ENCODE results near the gene JPH4.
"Not testable (repeated sequence)": the region's sequence is repeated elsewhere in the genome, so short reads cannot be mapped to it uniquely, and the experiment has no call there.

JPH4 gene

DNA sequence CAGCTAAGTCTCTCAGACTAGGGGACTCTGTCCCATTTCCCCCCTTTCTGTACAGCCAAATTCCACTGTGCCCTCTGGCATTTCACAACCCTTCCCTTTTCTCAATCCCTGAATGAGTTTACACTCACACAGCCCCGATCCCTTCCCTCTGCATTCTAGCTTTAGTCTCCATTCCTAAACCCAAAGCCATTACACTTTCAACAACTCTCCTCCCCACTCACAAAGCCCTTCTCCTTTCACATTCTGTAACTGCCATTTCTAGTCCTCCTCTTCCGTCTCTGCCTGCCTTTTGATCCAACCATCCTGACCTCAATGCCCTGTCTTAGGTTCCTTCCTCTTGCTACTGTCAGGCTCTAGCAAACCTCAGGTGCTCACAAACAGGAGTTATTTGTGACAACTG is 30.7 kb downstream of the JPH4 start:
- DNase-seq (ENCODE audit: low read depth in 2 of 2): no peak

GRCh38 chr14:23546450-23547035 is 32.0 kb downstream of the JPH4 start:
- no peak for DNase-seq (ENCODE audit: low read depth in 2 of 2)

DNA sequence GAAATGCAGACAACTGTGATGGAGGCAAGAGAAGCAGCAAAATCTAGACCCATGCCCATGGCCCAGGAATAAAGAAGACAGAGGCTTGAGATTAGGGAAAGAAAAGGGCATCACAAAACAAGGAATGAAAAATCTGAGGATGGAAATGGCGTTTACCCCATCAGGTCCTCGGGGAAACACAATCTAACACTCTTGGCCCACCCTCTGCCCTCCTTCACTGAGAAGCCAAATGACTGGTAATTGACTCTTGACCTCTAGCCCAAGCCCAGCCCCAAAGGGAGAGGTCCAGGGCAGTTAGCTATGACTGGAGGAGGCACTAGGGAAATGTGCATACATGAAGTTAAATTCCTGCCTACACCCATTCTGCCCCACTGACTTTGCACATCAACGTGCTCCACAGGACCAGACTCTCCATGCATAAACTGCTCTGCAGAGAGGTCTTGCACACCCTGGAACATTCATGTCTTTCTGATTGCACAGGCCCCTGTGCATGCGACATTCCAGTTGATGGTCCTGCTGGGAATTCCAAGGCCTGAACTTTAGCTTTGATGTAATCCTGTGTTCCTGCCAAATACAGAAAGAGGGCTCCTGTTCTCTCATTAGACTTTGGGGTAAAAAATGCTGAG is 32.7 kb downstream of the JPH4 start:
- no peak for DNase-seq (ENCODE audit: low read depth in 2 of 2)

DNA sequence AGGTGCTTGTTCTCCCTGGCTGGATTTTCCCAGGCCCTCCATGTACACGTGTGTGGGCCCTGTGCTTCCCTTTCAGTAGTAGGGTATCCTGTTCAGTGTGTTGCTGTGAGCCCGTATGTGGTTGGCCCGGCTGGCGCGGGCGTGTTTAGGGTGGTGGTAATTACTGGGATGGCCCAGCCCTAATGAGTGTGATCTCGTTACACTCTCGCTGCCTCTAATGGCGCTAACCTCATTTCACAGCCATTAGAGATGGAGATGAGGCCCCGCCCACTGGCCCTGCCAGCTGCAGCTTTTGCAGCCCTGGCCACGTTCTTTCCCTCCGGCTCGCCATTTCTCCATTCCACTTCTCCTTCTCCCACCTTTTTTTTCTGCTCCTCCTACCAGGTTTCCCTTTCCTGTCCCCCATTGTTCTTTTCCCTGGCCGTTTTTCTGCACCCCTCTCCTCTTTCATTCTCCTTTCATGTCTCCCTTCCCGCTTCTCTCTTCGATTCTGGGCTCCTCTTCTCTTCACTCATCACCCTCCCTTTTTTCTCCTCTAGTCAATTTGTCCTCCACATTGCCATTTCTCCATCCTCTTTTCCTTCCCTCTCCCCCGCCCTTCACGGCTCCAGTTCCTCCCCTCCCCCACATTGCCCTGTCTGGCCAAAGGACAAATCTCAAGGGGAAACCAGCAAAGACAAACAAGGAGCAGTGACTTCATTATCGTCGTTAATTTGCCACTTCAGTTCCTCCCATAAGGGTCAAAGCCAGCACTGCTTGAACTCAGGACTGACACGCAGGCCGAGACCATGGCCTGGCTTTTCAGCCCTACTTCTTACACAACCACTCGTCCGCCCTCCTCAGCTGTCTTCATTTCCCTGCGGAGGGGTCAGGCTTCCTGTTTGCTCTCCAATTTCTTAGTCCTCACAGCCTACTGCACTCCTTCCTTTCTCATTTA is 33.8 kb downstream of the JPH4 start:
- DNase-seq (ENCODE audit: low read depth in 2 of 2): no peak

DNA sequence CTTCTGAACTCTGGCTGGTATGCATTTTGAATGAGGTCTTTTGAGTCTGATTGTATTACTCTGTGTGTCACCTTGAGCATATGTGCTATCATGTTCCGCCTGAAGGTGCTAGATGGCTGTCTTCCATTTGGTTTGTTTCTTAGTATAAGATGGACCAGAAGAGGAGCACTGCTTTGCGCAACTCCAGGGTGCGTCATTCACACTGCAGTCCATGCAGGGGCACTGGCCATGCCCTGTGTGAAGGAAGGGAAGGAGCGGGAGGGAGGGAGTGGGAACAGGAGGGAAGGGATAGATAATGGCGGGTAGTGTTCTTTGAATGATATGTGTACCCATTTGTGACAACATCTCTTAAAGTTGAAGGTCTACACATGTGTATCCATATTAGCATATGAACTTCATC is 35.2 kb downstream of the JPH4 start:
- DNase-seq (ENCODE audit: low read depth in 2 of 2): no peak

- no peak for DNase-seq (ENCODE audit: low read depth in 2 of 2)
Observed at GRCh38 chr14:23542261-23542660, 36.3 kb downstream of the JPH4 start.

- DNase-seq (ENCODE audit: low read depth in 2 of 2): no peak
Observed at GRCh38 chr14:23540141-23540469, 38.5 kb downstream of the JPH4 start.

DNA sequence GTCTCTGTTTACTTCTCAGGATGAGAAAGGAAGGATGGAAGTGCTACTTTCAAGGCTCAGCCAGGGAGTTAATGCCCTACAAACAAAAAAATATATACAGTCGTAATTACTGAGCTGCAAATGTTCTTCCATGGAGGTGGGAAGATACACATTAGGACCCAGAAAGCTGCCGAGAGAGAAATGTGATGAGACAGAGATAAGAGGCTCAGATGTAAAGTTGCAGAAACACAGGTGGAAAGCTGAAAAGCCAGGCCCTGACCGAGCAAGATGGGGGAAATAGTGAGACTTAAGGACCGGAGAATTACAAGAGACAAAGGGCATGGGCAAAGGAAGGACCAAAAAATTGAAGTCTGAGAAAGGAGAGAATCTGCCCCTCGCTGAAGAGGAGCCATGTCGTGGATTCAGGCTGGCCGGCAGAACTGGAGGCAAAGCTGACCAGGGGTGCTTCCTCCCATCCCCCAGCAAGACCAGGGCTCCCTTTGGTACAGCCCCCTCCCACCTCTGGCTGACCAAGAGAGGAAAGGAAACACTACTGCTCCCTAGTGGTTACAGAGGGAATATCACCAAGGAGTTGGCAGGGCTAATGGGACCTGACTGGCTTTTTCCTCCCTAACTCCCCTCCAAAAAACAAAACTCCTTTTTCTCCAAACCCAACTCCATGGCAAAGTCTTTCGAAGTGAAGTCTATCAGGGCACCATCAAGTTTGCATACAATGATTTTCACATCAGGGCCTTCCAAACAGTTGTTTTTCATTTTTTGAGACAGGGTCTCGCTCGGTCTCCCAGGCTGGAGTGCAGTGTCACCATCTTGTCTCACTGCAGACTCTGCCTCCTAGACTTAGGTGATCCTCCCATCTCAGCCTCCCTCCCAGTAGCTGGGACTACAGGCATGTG is 39.1 kb downstream of the JPH4 start:
- no peak for DNase-seq (ENCODE audit: low read depth in 2 of 2)

- no peak for DNase-seq (ENCODE audit: low read depth in 2 of 2)
Observed at GRCh38 chr14:23538785-23539184, 39.8 kb downstream of the JPH4 start.

DNA sequence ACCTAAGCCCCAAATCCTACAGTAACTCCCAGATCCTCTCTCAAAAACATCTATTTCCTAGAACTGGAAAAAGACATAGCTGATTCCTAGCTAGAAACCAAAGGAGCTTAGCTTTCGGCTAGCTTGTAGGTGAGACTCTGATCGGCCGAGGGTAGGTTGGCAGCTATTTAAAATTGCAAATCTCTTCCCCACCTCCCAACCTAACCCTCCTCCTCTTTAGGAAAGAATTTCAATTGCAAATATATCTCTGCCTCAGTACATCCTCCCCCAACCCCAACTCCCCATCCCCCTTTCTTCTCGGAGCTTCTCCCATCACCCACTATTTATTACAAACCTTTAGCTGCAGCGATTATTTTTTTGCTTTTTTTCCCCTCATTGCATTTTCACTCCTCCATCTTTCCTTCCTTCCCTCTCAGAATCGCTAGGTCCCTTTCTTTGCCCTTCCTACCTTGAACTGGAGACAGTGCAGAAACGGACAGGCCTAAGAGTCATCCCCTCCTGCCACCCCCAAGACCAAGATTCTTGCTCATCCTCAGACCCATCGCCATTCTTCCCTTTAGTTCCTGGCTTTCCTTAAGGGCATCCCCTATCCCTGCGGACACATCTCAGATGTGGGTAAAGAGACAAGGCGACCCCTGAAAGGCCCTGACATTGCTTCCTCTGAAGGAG is 40.4 kb downstream of the JPH4 start:
- no peak for DNase-seq (ENCODE audit: low read depth in 2 of 2)

- no peak for DNase-seq (ENCODE audit: low read depth in 2 of 2)
Observed at GRCh38 chr14:23537351-23538049, 41.1 kb downstream of the JPH4 start.

GRCh38 chr14:23536906-23537305 is 41.7 kb downstream of the JPH4 start:
- not testable (repeated sequence) for DNase-seq (ENCODE audit: low read depth in 2 of 2)

DNA sequence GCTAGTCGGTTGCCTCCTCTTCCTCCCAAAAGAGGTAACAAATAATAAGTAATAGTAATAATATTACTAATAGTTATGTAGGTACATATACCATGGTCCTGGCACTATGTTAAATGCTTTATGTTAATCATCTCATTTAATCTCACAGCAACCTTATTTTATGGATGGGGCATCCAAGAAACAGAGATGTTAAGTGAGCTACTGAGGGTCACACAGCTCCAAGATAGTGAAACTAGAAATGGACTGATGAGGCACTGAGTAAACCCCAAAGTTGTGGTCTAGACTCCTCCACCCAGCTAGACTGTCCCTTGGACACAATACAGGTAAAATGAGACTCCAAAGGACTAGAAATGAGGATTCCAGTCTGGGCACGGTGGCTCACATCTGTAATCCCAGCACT is 42.1 kb downstream of the JPH4 start:
- no peak for DNase-seq (ENCODE audit: low read depth in 2 of 2)

DNA sequence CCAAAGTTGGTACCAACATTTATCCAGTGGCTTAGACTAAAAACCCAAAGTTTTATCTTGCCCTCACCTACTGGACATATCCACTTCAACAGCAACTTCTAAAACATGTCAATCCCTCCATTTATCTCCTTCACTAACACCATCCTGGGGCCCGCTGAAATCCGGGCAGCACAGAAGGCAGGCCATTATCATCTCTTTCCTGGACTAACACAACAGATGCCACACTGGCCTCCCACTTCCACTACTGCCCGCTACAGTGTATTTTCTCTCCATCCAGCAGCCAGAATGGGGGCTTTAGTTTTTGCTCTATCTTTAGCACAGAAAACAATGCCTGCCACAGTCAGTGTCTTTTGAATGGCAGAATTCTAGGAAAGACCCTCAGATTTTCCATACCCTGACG is 42.6 kb downstream of the JPH4 start:
- DNase-seq (ENCODE audit: low read depth in 2 of 2): no peak

DNA sequence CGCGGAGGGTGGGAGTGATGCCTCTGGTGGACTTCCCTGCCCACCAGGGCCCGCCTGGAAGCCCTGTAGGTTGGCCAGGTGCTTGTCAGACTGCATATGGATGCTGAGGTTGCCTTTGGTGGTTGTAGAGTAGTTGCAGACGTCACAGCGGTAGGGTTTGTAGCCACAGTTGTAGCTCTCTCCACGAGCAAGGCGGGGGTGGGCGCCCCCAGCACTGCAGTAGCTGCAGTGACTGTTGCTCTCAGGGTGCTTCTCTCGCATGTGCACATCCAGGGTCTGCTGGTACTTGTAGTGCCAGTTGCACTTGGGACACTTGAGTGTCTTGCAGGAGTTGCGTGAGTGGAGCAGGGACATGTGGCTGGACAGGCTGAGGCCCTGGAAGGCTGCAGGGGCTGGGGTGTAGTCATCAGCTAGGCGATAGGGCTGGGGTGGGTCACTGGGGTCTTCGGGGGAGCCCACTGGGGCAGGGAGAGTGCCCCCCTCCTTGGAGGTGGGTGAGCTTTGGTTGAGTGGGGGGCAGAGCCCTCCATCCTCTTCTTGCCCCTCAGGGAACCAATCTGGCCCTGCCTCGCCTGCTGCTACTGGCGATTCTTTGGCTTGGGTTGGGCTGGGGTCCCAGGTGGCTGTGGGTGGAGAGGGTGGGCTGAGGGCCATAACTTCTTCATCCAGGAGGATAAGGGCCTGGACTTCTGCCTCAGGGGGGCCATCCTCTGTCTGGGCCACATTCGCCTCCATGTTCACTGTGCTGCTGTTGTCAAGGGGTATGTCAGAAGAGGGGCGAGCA is 44.7 kb downstream of the JPH4 start:
- no peak for DNase-seq (ENCODE audit: low read depth in 2 of 2)

- no peak for DNase-seq (ENCODE audit: low read depth in 2 of 2)
Observed at GRCh38 chr14:23532658-23533057, 45.9 kb downstream of the JPH4 start.

GRCh38 chr14:23531391-23531790 is 47.2 kb downstream of the JPH4 start:
- no peak for DNase-seq (ENCODE audit: low read depth in 2 of 2)

- DNase-seq (ENCODE audit: low read depth in 2 of 2): no peak
Observed at GRCh38 chr14:23530375-23531055, 48.1 kb downstream of the JPH4 start.

GRCh38 chr14:23529016-23529415 is 49.6 kb downstream of the JPH4 start:
- no peak for DNase-seq (ENCODE audit: low read depth in 2 of 2)
